Nephron progenitor cell (in vitro differentiated cells): ENCODE results near the gene FIZ1.

Experiments used
- DNase-seq: peaks from one replicate; pipeline ENCODE4 v3.0.0; 2021
- H3K27ac Mint-ChIP-seq: 2 replicates; pipeline ENCODE4 v1.8.0; 2021; ENCODE audit warnings: mild to moderate bottlenecking, moderate library complexity, mixed read lengths
- H3K27me3 Mint-ChIP-seq: 2 replicates; pipeline ENCODE4 v1.8.0; 2021; ENCODE audit warnings: mild to moderate bottlenecking, low read depth, mixed read lengths; ENCODE audit not compliant: poor library complexity
- H3K36me3 Mint-ChIP-seq: 2 replicates; pipeline ENCODE4 v1.8.0; 2021; ENCODE audit warnings: low read depth, mixed read lengths
- H3K4me1 Mint-ChIP-seq: 2 replicates; pipeline ENCODE4 v1.8.0; 2021; ENCODE audit warnings: mixed read lengths
- H3K4me3 Mint-ChIP-seq: 2 replicates; pipeline ENCODE4 v1.8.0; 2021; ENCODE audit warnings: mild to moderate bottlenecking, moderate library complexity, mixed read lengths
- H3K9me3 Mint-ChIP-seq: 2 replicates; pipeline ENCODE4 v1.8.0; 2021; ENCODE audit warnings: mild to moderate bottlenecking, moderate library complexity, mixed read lengths
- TF ChIP-seq, protein P1 (sequence below): fragments of 200-600 bp; sonication (generic); IDR thresholded peaks from 2 replicates; pipeline ENCODE4 v1.5.0; 2021; ENCODE audit warnings: antibody characterized with exemption

The FIZ1 gene

DNA sequence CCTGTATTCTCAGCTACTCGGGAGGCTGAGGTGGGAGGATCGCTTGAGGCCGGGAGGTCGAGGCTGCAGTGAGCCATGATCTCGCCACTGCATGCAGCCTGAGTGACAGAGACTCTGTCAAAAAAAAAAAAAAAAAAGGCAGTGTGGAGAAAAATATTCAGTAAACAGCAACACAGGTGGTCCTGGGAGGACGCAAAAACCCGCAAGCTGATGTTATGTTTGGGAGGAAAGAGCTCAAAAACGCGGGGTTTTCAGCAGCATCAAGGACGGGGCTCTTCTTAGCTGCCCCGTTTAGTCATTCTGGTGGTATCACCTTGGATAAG is 25.6 kb upstream of the FIZ1 start:
- H3K36me3 Mint-ChIP-seq = peaks cover 20% of the 10 kb centered on the region
- H3K27me3 Mint-ChIP-seq = peaks cover 14% of the 10 kb centered on the region
- peaks cover 19% of the 10 kb centered on the region for H3K4me1 Mint-ChIP-seq
- peak overlapping the region; percentile 87 for H3K4me3 Mint-ChIP-seq
- TF ChIP-seq, protein P1, sequence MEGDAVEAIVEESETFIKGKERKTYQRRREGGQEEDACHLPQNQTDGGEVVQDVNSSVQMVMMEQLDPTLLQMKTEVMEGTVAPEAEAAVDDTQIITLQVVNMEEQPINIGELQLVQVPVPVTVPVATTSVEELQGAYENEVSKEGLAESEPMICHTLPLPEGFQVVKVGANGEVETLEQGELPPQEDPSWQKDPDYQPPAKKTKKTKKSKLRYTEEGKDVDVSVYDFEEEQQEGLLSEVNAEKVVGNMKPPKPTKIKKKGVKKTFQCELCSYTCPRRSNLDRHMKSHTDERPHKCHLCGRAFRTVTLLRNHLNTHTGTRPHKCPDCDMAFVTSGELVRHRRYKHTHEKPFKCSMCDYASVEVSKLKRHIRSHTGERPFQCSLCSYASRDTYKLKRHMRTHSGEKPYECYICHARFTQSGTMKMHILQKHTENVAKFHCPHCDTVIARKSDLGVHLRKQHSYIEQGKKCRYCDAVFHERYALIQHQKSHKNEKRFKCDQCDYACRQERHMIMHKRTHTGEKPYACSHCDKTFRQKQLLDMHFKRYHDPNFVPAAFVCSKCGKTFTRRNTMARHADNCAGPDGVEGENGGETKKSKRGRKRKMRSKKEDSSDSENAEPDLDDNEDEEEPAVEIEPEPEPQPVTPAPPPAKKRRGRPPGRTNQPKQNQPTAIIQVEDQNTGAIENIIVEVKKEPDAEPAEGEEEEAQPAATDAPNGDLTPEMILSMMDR = no peak
- no peak for DNase-seq
- peak overlapping the region; percentile 97 for H3K27ac Mint-ChIP-seq
- H3K9me3 Mint-ChIP-seq = no peaks in the 10 kb centered on the region

DNA sequence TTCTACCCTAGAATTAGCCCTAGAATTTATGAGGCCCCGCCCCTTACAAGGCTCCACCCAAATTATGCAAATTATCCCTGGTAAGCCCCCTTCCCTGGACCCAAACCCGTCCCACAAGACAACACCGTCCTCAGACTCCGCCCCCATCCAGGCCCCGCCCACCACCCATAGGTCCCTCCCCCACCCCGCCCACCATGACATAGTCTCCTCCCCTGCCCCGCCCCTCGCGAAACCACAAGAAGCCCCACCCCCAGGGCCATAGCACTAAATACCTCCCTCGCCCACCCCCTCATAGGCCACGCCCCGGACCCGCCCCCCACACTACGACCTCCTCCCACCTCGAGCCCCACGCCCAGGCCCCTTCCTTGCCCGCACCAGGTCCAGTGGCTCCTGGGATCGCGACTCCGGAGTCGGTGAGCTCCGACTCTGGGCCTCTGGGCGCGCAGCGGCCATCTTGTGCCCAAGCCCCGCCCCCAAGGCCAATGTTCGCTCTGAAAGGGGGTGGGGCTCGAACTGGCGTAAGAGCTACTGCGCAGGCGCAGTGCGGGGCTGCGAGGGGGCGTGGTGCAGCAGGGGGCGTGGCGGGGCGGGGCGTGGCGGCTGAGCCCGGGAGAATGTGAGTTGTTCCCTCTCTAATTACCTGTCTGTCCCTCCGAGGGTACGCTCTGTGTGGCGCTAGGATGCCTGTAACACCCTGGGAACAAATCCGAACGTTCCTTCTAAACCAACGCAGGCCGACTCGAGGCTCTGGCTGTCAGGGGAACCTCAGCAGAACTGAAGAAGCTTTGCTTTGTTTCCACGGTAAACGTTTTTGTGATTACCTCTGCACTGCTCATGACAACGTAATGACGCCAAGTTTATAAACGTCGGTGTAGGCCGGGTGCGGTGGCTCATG is 25.0 kb upstream of the FIZ1 start, which contains the start of gene ZNF784:
Gene ZNF784 (minus strand): TSS at position 458 of the 895 bp plus-strand sequence. CDS start 5 bp downstream, at position 453.
- peak within 1 kb of the TSS; percentile 87 for H3K4me3 Mint-ChIP-seq
- TF ChIP-seq, protein P1 = no peak
- DNase-seq = peak; percentile 98
- no peaks in the 10 kb centered on the region for H3K9me3 Mint-ChIP-seq
- H3K36me3 Mint-ChIP-seq = peaks cover 26% of the 10 kb centered on the region
- peaks cover 19% of the 10 kb centered on the region for H3K4me1 Mint-ChIP-seq
- H3K27ac Mint-ChIP-seq = peak within 1 kb of the TSS; percentile 99
- H3K27me3 Mint-ChIP-seq = peaks cover 11% of the 10 kb centered on the region

DNA sequence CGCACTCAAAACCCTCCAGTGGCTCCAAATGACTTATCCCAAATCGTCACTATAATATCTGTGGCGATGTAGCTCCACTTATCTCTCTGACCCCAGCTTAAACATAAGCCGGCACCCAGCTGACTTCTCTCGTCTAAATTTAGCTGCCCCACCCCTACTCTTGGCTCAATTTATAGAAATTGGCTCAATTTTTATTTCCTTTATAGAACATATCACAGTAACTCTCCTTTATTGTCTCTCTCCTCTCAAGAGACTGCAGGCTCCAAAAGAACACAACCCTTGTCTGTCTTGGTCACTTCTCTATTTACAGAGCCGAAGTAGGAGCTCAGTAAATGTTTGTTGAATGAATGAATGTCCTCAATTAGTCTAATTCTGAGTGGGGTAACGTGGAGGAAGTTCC is 24.2 kb upstream of the FIZ1 start:
- Mint-ChIP-seq H3K4me3 (peak overlapping the region; percentile 87), H3K27me3 (peaks cover 5% of the 10 kb centered on the region), H3K36me3 (peaks cover 26% of the 10 kb centered on the region), H3K4me1 (peaks cover 19% of the 10 kb centered on the region), H3K27ac (no peak overlapping the region), H3K9me3 (no peaks in the 10 kb centered on the region)
- no peak for DNase-seq
- TF ChIP-seq, protein P1 = no peak

GRCh38 chr19:55623130-55623529 is 23.8 kb upstream of the FIZ1 start:
- H3K27ac Mint-ChIP-seq = peak overlapping the region; percentile 54
- H3K9me3 Mint-ChIP-seq = no peaks in the 10 kb centered on the region
- H3K4me1 Mint-ChIP-seq = peaks cover 19% of the 10 kb centered on the region
- no peak for DNase-seq
- peaks cover 5% of the 10 kb centered on the region for H3K27me3 Mint-ChIP-seq
- H3K4me3 Mint-ChIP-seq = peak overlapping the region; percentile 87
- peaks cover 26% of the 10 kb centered on the region for H3K36me3 Mint-ChIP-seq
- TF ChIP-seq, protein P1 = no peak

- DNase-seq = no peak
- H3K9me3 Mint-ChIP-seq = no peaks in the 10 kb centered on the region
- no peak overlapping the region for H3K27ac Mint-ChIP-seq
- peaks cover 21% of the 10 kb centered on the region for H3K4me1 Mint-ChIP-seq
- peaks cover 5% of the 10 kb centered on the region for H3K27me3 Mint-ChIP-seq
- H3K36me3 Mint-ChIP-seq = peaks cover 31% of the 10 kb centered on the region
- no peak overlapping the region for H3K4me3 Mint-ChIP-seq
- TF ChIP-seq, protein P1 = no peak
Measured at GRCh38 chr19:55622242-55622969, 23.1 kb upstream of the FIZ1 start.
